Tibial nerve (tissue), 4 donors: Measurements from ENCODE around the gene USP36.

Source experiments
- CTCF ChIP-seq, 5 experiments: fragments of 200-600 bp in 3 of 5; fragments of 450-650 bp in 2 of 5; sonication (generic) in 3 of 5; IDR thresholded peaks; one replicate each; pipeline ENCODE4 v1.5.1; 2016 to 2019; ENCODE audit warnings: antibody characterized with exemption in 5 of 5, mild to moderate bottlenecking in 3 of 5, moderate library complexity in 2 of 5
- EP300 ChIP-seq, 2 donors: sonication (generic); formaldehyde crosslinking; IDR thresholded peaks; one replicate each; pipeline ENCODE4 v1.6.1; 2017; ENCODE audit warnings: antibody characterized with exemption in 2 of 2, mild to moderate bottlenecking in 1 of 2
- POLR2A ChIP-seq, 2 donors: fragments of 450-650 bp; IDR thresholded peaks; one replicate each; pipeline ENCODE4 v1.6.1; 2017; ENCODE audit warnings: antibody characterized with exemption in 2 of 2, mild to moderate bottlenecking in 2 of 2, moderate library complexity in 2 of 2

GRCh38 chr17:78765821-78766220 is 74.8 kb downstream of the USP36 start:
- no peak for TF ChIP-seq CTCF (IDR thresholded peaks at IDR 0.05)
- no peak for TF ChIP-seq POLR2A (IDR thresholded peaks at IDR 0.05)
- TF ChIP-seq EP300 (IDR thresholded peaks at IDR 0.05) = no peak
